Ectodermal cell (in vitro differentiated cells): ENCODE measurements around the gene GNAQ.

ENCODE experiments used
- H3K27ac ChIP-seq: 2 replicates; pipeline ENCODE4 v1.7.0; 2013; ENCODE audit warnings: mild to moderate bottlenecking, low read depth, low read length; ENCODE audit not compliant: insufficient read depth, poor library complexity, severe bottlenecking
- H3K27me3 ChIP-seq: 2 replicates; pipeline ENCODE4 v1.7.0; 2013; ENCODE audit warnings: mild to moderate bottlenecking, low read length; ENCODE audit not compliant: insufficient read depth, control insufficient read depth, poor library complexity, severe bottlenecking
- H3K36me3 ChIP-seq: one replicate; pipeline ENCODE4 v1.7.0; 2013; ENCODE audit warnings: low read length; ENCODE audit not compliant: control insufficient read depth, insufficient read depth
- H3K4me1 ChIP-seq: one replicate; pipeline ENCODE4 v1.7.0; 2013; ENCODE audit warnings: low read length; ENCODE audit not compliant: control insufficient read depth, insufficient read depth
- H3K4me3 ChIP-seq: 2 replicates; pipeline ENCODE4 v1.7.0; 2013; ENCODE audit warnings: low read depth, low read length, control low read depth; ENCODE audit not compliant: insufficient read depth
- H3K9me3 ChIP-seq: 2 replicates; pipeline ENCODE4 v1.7.0; 2013; ENCODE audit warnings: mild to moderate bottlenecking, low read length, moderate library complexity; ENCODE audit not compliant: control insufficient read depth
- WGBS, 2 experiments: methylation state at CpG; one replicate each; pipeline ENCODE4 v1.1.7; 2013; ENCODE audit warnings: missing lambda C conversion rate in 2 of 2; 5-methylcytosine and 5-hydroxymethylcytosine counted together

The GNAQ gene

GRCh38 chr9:77677957-77678535, 353.6 kb downstream of the GNAQ start:
- 92 to 94% methylated on average over 7 of the region's 7 CpGs for WGBS, 2 experiments
- H3K9me3 ChIP-seq, result no peaks in the 10 kb centered on the region
- no peak overlapping the region for H3K27ac ChIP-seq
- no peak overlapping the region for H3K4me3 ChIP-seq
- no peaks in the 10 kb centered on the region for H3K36me3 ChIP-seq
- H3K27me3 ChIP-seq, result no peaks in the 10 kb centered on the region
- no peaks in the 10 kb centered on the region for H3K4me1 ChIP-seq

GRCh38 chr9:77677397-77677796, 354.2 kb downstream of the GNAQ start:
- no peak overlapping the region for H3K4me3 ChIP-seq
- WGBS, 2 experiments, result 91 to 94% methylated on average over 4 of the region's 4 CpGs

GRCh38 chr9:77673941-77674791, 357.4 kb downstream of the GNAQ start:
- no peak overlapping the region for H3K27ac ChIP-seq
- H3K27me3 ChIP-seq, result no peaks in the 10 kb centered on the region
- no peak overlapping the region for H3K4me3 ChIP-seq
- H3K9me3 ChIP-seq, result no peaks in the 10 kb centered on the region
- H3K36me3 ChIP-seq, result no peaks in the 10 kb centered on the region
- H3K4me1 ChIP-seq, result no peaks in the 10 kb centered on the region
- whole genome bisulfite sequencing, 2 experiments, result 87 to 94% methylated on average over 10 of the region's 10 CpGs

More at GRCh38 chr9:77677397-77677796, 354.2 kb downstream of the GNAQ start:
- H3K36me3 ChIP-seq, result no peaks in the 10 kb centered on the region
- no peak overlapping the region for H3K27ac ChIP-seq
- H3K9me3 ChIP-seq, result no peaks in the 10 kb centered on the region
- no peaks in the 10 kb centered on the region for H3K27me3 ChIP-seq
- no peaks in the 10 kb centered on the region for H3K4me1 ChIP-seq

GRCh38 chr9:77672183-77672582, 359.4 kb downstream of the GNAQ start:
- Histone ChIP-seq H3K27ac (no peak overlapping the region), H3K4me1 (no peaks in the 10 kb centered on the region), H3K27me3 (no peaks in the 10 kb centered on the region), H3K9me3 (no peaks in the 10 kb centered on the region), H3K36me3 (no peaks in the 10 kb centered on the region), H3K4me3 (no peak overlapping the region)
- 91 to 95% methylated on average over 4 of the region's 4 CpGs for WGBS, 2 experiments

DNA sequence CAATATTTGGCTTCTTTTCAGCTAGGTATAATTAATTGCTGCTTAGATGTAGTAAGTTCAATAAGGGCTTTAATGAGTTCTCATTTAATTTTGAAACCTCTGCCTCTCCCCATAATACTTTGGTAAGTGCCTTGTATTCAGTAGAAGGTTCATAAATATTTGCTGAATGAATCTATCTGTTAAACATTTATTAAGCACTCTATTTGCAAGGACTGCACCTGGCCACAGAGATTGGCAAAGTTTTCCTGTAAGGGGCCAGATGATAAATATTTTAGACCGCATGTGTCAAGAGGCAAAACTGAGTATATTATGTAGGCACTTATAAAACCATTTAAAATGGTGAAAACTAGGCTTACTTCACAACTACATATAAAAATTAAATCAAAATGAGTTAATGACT, 364.5 kb downstream of the GNAQ start:
- no peaks in the 10 kb centered on the region for H3K27me3 ChIP-seq
- no peaks in the 10 kb centered on the region for H3K9me3 ChIP-seq
- H3K27ac ChIP-seq, result no peak overlapping the region
- H3K4me1 ChIP-seq, result no peaks in the 10 kb centered on the region
- H3K4me3 ChIP-seq, result no peak overlapping the region
- WGBS, 2 experiments, result no CpG with 5 or more reads among the region's 1 CpG
- H3K36me3 ChIP-seq, result no peaks in the 10 kb centered on the region
